Measurements from ENCODE around the gene SGSM2. TPM values are rescaled to one million over a fixed set of nuclear protein-coding genes. Genes with fewer than 3 reads are reported as not detected.

The SGSM2 gene
- total RNA-seq, 1 experiment from 2014 or later, result 65.6 TPM

- H3K4me1 ChIP-seq, result no peaks in the 10 kb centered on the region
- no peaks in the 10 kb centered on the region for H3K9me3 ChIP-seq
- intact Hi-C loops (cut with micrococcal nuclease; ENCODE audit: unreplicated experiment), result no loop called here
- BruUV-seq (replicated peaks), result no TSS peak
- CTCF ChIA-PET, result interaction anchor here (0.7 to 1.1 kb wide), 2 partner anchors 25 to 27 kb away, joined by 3 to 5 read pairs; no protein-coding TSS in a partner anchor
- no peaks in the 10 kb centered on the region for H3K36me3 ChIP-seq (ENCODE audit: control insufficient read depth, insufficient read depth, low read length)
- H3K27ac Mint-ChIP-seq (ENCODE audit: unreplicated experiment), result no peak overlapping the region
- no peak for TF ChIP-seq CTCF (IDR thresholded peaks at IDR 0.05; ENCODE audit: insufficient read depth in 1 of 2, low read depth in 1 of 2, low read length in 1 of 2, severe bottlenecking in 1 of 2, unreplicated experiment in 1 of 2)
- H3K36me3 Mint-ChIP-seq (ENCODE audit: insufficient read depth, unreplicated experiment), result peaks cover 40% of the 10 kb centered on the region
- no peaks in the 10 kb centered on the region for H3K27me3 Mint-ChIP-seq (ENCODE audit: insufficient read depth, unreplicated experiment)
- POLR2A ChIA-PET, result no interaction called here
- H3K4me3 Mint-ChIP-seq (ENCODE audit: unreplicated experiment), result no peak overlapping the region
- H3K4me1 Mint-ChIP-seq (ENCODE audit: low read depth, unreplicated experiment), result no peaks in the 10 kb centered on the region
- no peaks in the 10 kb centered on the region for H3K27me3 ChIP-seq (replicated peaks; ENCODE audit: control insufficient read depth, insufficient read depth, low read length)
- no peak for DNase-seq
- H3K9me3 Mint-ChIP-seq (ENCODE audit: unreplicated experiment), result no peaks in the 10 kb centered on the region
- H3K4me3 ChIP-seq (ENCODE audit: low read depth, low read length), result no peak overlapping the region
Observed at GRCh38 chr17:2388683-2389055, 51.4 kb downstream of the SGSM2 start.

- H3K36me3 Mint-ChIP-seq (ENCODE audit: insufficient read depth, unreplicated experiment), result peaks cover 46% of the 10 kb centered on the region
- Histone ChIP-seq H3K4me1 (peaks cover 8% of the 10 kb centered on the region), H3K9me3 (no peaks in the 10 kb centered on the region), H3K4me3 (ENCODE audit: low read depth, low read length) (no peak overlapping the region), H3K27me3 (replicated peaks; ENCODE audit: control insufficient read depth, insufficient read depth, low read length) (no peaks in the 10 kb centered on the region), H3K36me3 (ENCODE audit: control insufficient read depth, insufficient read depth, low read length) (no peaks in the 10 kb centered on the region)
- no peak for DNase-seq
- intact Hi-C loops (cut with micrococcal nuclease; ENCODE audit: unreplicated experiment), result no loop called here
- TF ChIP-seq CTCF (IDR thresholded peaks at IDR 0.05; ENCODE audit: insufficient read depth in 1 of 2, low read depth in 1 of 2, low read length in 1 of 2, severe bottlenecking in 1 of 2, unreplicated experiment in 1 of 2), result no peak
- CTCF ChIA-PET, result interaction anchor here (0.6 to 4.6 kb wide), 2 partner anchors 7 to 979 kb away, joined by 5 to 53 read pairs; no protein-coding TSS in a partner anchor
- H3K4me1 Mint-ChIP-seq (ENCODE audit: low read depth, unreplicated experiment), result no peaks in the 10 kb centered on the region
- POLR2A ChIA-PET, result interaction anchor here (0.5 kb wide), 1 partner anchor 12 kb away, joined by 5 read pairs; no protein-coding TSS in a partner anchor
- no TSS peak for BruUV-seq (replicated peaks)
- no peaks in the 10 kb centered on the region for H3K9me3 Mint-ChIP-seq (ENCODE audit: unreplicated experiment)
- no peaks in the 10 kb centered on the region for H3K27me3 Mint-ChIP-seq (ENCODE audit: insufficient read depth, unreplicated experiment)
- H3K27ac Mint-ChIP-seq (ENCODE audit: unreplicated experiment), result no peak overlapping the region
- H3K4me3 Mint-ChIP-seq (ENCODE audit: unreplicated experiment), result no peak overlapping the region
Observed at GRCh38 chr17:2390199-2390836, 53.0 kb downstream of the SGSM2 start.

GRCh38 chr17:2391597-2392251 is 54.4 kb downstream of the SGSM2 start:
- no peak for TF ChIP-seq CTCF (IDR thresholded peaks at IDR 0.05; ENCODE audit: insufficient read depth in 1 of 2, low read depth in 1 of 2, low read length in 1 of 2, severe bottlenecking in 1 of 2, unreplicated experiment in 1 of 2)
- peaks cover 22% of the 10 kb centered on the region for H3K4me1 ChIP-seq
- no peaks in the 10 kb centered on the region for H3K9me3 ChIP-seq
- H3K4me3 Mint-ChIP-seq (ENCODE audit: unreplicated experiment), result peak overlapping the region; percentile 84
- H3K4me1 Mint-ChIP-seq (ENCODE audit: low read depth, unreplicated experiment), result peaks cover 9% of the 10 kb centered on the region
- H3K36me3 ChIP-seq (ENCODE audit: control insufficient read depth, insufficient read depth, low read length), result no peaks in the 10 kb centered on the region
- intact Hi-C loops (cut with micrococcal nuclease; ENCODE audit: unreplicated experiment), result loop anchor here (1.0 kb wide), 1 partner anchor 10 kb away; the partner anchor contains the start of gene MNT
- ChIA-PET POLR2A (interaction anchor here (0.6 to 3.2 kb wide), 3 partner anchors 9 to 88 kb away, joined by 3 to 23 read pairs (median 6); partner anchors contain the start of genes SMG6 and SRR), CTCF (interaction anchor here (0.6 to 4.6 kb wide), 3 partner anchors 9 to 198 kb away, joined by 3 to 53 read pairs (median 33); no protein-coding TSS in a partner anchor)
- H3K27me3 ChIP-seq (replicated peaks; ENCODE audit: control insufficient read depth, insufficient read depth, low read length), result no peaks in the 10 kb centered on the region
- H3K36me3 Mint-ChIP-seq (ENCODE audit: insufficient read depth, unreplicated experiment), result peaks cover 50% of the 10 kb centered on the region
- peak overlapping the region; percentile 85 for H3K27ac Mint-ChIP-seq (ENCODE audit: unreplicated experiment)
- DNase-seq, result no peak
- no TSS peak for BruUV-seq (replicated peaks)
- peak overlapping the region; percentile 52 for H3K4me3 ChIP-seq (ENCODE audit: low read depth, low read length)
- no peaks in the 10 kb centered on the region for H3K9me3 Mint-ChIP-seq (ENCODE audit: unreplicated experiment)
- H3K27me3 Mint-ChIP-seq (ENCODE audit: insufficient read depth, unreplicated experiment), result no peaks in the 10 kb centered on the region
